CD4-positive, CD25-positive, alpha-beta regulatory T cell (primary cell): ENCODE results near the gene TRAK2. TPM values are rescaled to one million over a fixed set of nuclear protein-coding genes. Genes with fewer than 3 reads are reported as not detected.
"Not testable (repeated sequence)": the region's sequence is repeated elsewhere in the genome, so short reads cannot be mapped to it uniquely, and the experiment has no call there.

Source experiments
- ATAC-seq, 2 donors: fragments of 150-1000 bp; cut with Tn5 transposase; one replicate each; pipeline ENCODE4 v1.10.0; 2021; ENCODE audit warnings: low read depth in 2 of 2, moderate number of reproducible peaks in 2 of 2, moderate library complexity in 1 of 2
- DNase-seq, 3 donors: peaks; one replicate each; pipeline versions ENCODE4 v3.0.0 to v3.0.0-alpha.2; 2012 to 2022; ENCODE audit warnings: mixed read lengths in 1 of 3
- H3K27ac ChIP-seq: one replicate; pipeline ENCODE4 v1.7.0; 2013; ENCODE audit warnings: mild to moderate bottlenecking, low read length; ENCODE audit not compliant: insufficient read depth, poor library complexity, severe bottlenecking
- H3K27me3 ChIP-seq: one replicate; pipeline ENCODE4 v1.7.0; 2013; ENCODE audit warnings: low read length; ENCODE audit not compliant: control insufficient read depth, insufficient read depth
- H3K36me3 ChIP-seq: one replicate; pipeline ENCODE4 v1.7.0; 2013; ENCODE audit warnings: mild to moderate bottlenecking, low read length, moderate library complexity; ENCODE audit not compliant: control insufficient read depth, insufficient read depth
- H3K4me1 ChIP-seq: 2 replicates; pipeline ENCODE4 v1.7.0; 2013; ENCODE audit warnings: mild to moderate bottlenecking, low read length; ENCODE audit not compliant: insufficient read depth, control insufficient read depth, poor library complexity, severe bottlenecking
- H3K4me3 ChIP-seq: one replicate; pipeline ENCODE4 v1.7.0; 2013; ENCODE audit warnings: low read depth, mild to moderate bottlenecking, low read length, moderate library complexity
- H3K9me3 ChIP-seq, 2 experiments: 1 replicate in 1 of 2; 2 replicates in 1 of 2; pipeline ENCODE4 v1.7.0; 2013; ENCODE audit warnings: low read length in 2 of 2, mild to moderate bottlenecking in 1 of 2, moderate library complexity in 1 of 2; ENCODE audit not compliant: control insufficient read depth in 2 of 2
- H3K27ac Mint-ChIP-seq, 3 donors: one replicate each; pipeline ENCODE4 v1.8.0; 2020 to 2022; ENCODE audit warnings: mild to moderate bottlenecking in 3 of 3, mixed read lengths in 3 of 3, moderate library complexity in 2 of 3
- H3K27me3 Mint-ChIP-seq: one replicate; pipeline ENCODE4 v1.8.0; 2022; ENCODE audit warnings: mild to moderate bottlenecking, mixed read lengths
- H3K36me3 Mint-ChIP-seq: one replicate; pipeline ENCODE4 v1.8.0; 2020; ENCODE audit warnings: mixed read lengths
- H3K4me1 Mint-ChIP-seq, 4 donors: one replicate each; pipeline ENCODE4 v1.8.0; 2020 to 2022; ENCODE audit warnings: mixed read lengths in 4 of 4, mild to moderate bottlenecking in 1 of 4
- H3K4me3 Mint-ChIP-seq, 4 donors: one replicate each; pipeline ENCODE4 v1.8.0; 2020 to 2022; ENCODE audit warnings: mild to moderate bottlenecking in 4 of 4, mixed read lengths in 4 of 4, moderate library complexity in 3 of 4
- H3K9me3 Mint-ChIP-seq, 7 donors: one replicate each; pipeline ENCODE4 v1.8.0; 2020 to 2022; ENCODE audit warnings: mixed read lengths in 7 of 7, mild to moderate bottlenecking in 3 of 7, moderate library complexity in 2 of 7
- polyA plus RNA-seq, 4 donors: library from polyadenylated mRNA; unstranded; fragments of 300-500 nt; fragmentation: Illumina TruSeq; gene quantifications; one replicate each; pipeline ENCODE4 v1.2.3, GENCODE V29; 2021
- total RNA-seq: library from RNA; stranded (reverse); gene quantifications from one replicate; pipeline ENCODE4 v1.2.3, GENCODE V29; 2022

TRAK2 gene
- total and polyA plus RNA-seq, 5 donors from 2014 or later: 53.0 to 66.5 (median 58.9) TPM

GRCh38 chr2:201369318-201369717 lies 81.9 kb downstream of the TRAK2 start:
- H3K4me3 ChIP-seq, H3K27ac ChIP-seq, H3K4me3 Mint-ChIP-seq, H3K36me3 ChIP-seq, H3K27me3 Mint-ChIP-seq, H3K27me3 ChIP-seq, DNase-seq, H3K4me1 ChIP-seq, ATAC-seq: not testable (repeated sequence)
- peaks cover 74% of the 10 kb centered on the region for H3K36me3 Mint-ChIP-seq
- H3K27ac Mint-ChIP-seq: peak overlapping the region in 1 of 3 donors; percentile 26
- peaks cover 6 to 16% (median 12%) of the 10 kb centered on the region in 4 donors for H3K4me1 Mint-ChIP-seq
- peaks cover 0 to 22% (median 5%) of the 10 kb centered on the region in 7 donors for H3K9me3 Mint-ChIP-seq
- H3K9me3 ChIP-seq: peaks cover 7 to 11% of the 10 kb centered on the region in 2 experiments

DNA sequence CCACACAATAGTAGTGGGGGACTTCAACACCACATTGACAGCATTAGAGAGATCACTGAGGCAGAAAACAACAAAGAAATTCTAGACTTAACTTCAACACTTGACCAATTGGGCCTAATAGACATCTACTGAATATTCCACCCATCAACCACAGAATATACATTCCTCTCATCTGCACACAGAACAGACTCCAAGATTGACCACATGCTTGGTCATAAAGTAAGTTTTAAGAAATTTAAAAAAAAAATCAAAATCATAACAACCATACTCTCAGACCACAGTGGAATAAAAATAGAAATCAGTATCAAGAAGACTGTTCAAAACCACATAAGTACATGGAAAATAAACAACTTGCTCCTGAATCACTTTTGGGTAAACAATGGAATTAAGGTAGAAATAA lies 85.1 kb downstream of the TRAK2 start:
- DNase-seq (no peak), ATAC-seq (no peak)
- H3K4me3 ChIP-seq: no peak overlapping the region
- no peak overlapping the region for H3K27ac ChIP-seq
- Mint-ChIP-seq H3K4me1 (peaks cover 27 to 34% (median 31%) of the 10 kb centered on the region in 4 donors), H3K27ac (no peak overlapping the region), H3K36me3 (peaks cover 60% of the 10 kb centered on the region), H3K27me3 (no peaks in the 10 kb centered on the region), H3K9me3 (peaks cover 0 to 22% (median 5%) of the 10 kb centered on the region in 7 donors), H3K4me3 (no peak overlapping the region)
- H3K27me3 ChIP-seq: no peaks in the 10 kb centered on the region
- H3K4me1 ChIP-seq: peaks cover 28% of the 10 kb centered on the region
- peaks cover 7 to 11% of the 10 kb centered on the region in 2 experiments for H3K9me3 ChIP-seq
- peaks cover 7% of the 10 kb centered on the region for H3K36me3 ChIP-seq

GRCh38 chr2:201363857-201364560 lies 87.2 kb downstream of the TRAK2 start:
- ATAC-seq (peak; percentile 81), DNase-seq (peak in 2 of 3 donors; percentile 62 to 68)
- Histone ChIP-seq H3K27me3 (no peaks in the 10 kb centered on the region), H3K36me3 (peaks cover 3% of the 10 kb centered on the region), H3K4me1 (peaks cover 34% of the 10 kb centered on the region), H3K4me3 (no peak overlapping the region), H3K9me3 (peaks cover 7 to 11% of the 10 kb centered on the region in 2 experiments), H3K27ac (no peak overlapping the region)
- Mint-ChIP-seq H3K36me3 (peaks cover 60% of the 10 kb centered on the region), H3K4me3 (peak overlapping the region; percentile 18 to 71 (median 49)), H3K27ac (peak overlapping the region; percentile 49 to 91 (median 83)), H3K27me3 (no peaks in the 10 kb centered on the region), H3K4me1 (peaks cover 30 to 46% (median 40%) of the 10 kb centered on the region in 4 donors), H3K9me3 (peaks cover 0 to 22% (median 5%) of the 10 kb centered on the region in 7 donors)

DNA sequence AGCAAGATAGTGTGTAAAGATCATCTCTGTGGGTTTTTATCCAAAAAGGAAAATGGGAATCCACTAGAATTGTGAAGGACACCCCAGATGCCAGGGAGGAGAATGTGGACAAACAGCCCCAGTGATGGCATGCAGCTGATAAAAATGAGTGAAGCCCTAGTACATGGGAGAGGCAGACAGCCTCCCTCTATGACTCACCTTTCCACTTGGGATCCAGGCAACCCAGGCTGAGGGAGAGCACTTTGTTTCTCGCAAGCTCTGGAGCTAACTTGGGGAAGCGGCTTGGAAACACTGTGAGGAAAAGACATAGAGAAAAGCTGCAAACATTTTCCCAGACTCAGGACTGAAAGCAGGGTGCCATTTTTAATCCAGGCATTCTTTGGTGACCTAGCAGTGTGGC lies 88.9 kb downstream of the TRAK2 start:
- Histone ChIP-seq H3K9me3 (peaks cover 2 to 4% of the 10 kb centered on the region in 2 experiments), H3K27me3 (no peaks in the 10 kb centered on the region), H3K27ac (peak overlapping the region; percentile 47), H3K4me3 (peak overlapping the region; percentile 72), H3K4me1 (peaks cover 34% of the 10 kb centered on the region), H3K36me3 (peaks cover 5% of the 10 kb centered on the region)
- Mint-ChIP-seq H3K27ac (peak overlapping the region; percentile 72 to 91 (median 82)), H3K4me3 (peak overlapping the region in 2 of 4 donors; percentile 46 to 48), H3K27me3 (no peaks in the 10 kb centered on the region), H3K9me3 (peaks cover 0 to 13% (median 2%) of the 10 kb centered on the region in 7 donors), H3K36me3 (peaks cover 53% of the 10 kb centered on the region), H3K4me1 (peaks cover 30 to 44% (median 40%) of the 10 kb centered on the region in 4 donors)
- no peak for ATAC-seq
- DNase-seq: no peak

GRCh38 chr2:201361078-201361733 lies 90.1 kb downstream of the TRAK2 start:
- peaks cover 34% of the 10 kb centered on the region for H3K4me1 ChIP-seq
- DNase-seq (no peak), ATAC-seq (no peak)
- Mint-ChIP-seq H3K4me3 (peak overlapping the region in 2 of 4 donors; percentile 8 to 41), H3K36me3 (peaks cover 42% of the 10 kb centered on the region), H3K4me1 (peaks cover 30 to 44% (median 36%) of the 10 kb centered on the region in 4 donors), H3K27ac (peak overlapping the region; percentile 65 to 82 (median 66)), H3K27me3 (no peaks in the 10 kb centered on the region), H3K9me3 (peaks cover 0 to 4% (median 0%) of the 10 kb centered on the region in 7 donors)
- H3K4me3 ChIP-seq: peak overlapping the region; percentile 72
- H3K9me3 ChIP-seq: no peaks in the 10 kb centered on the region
- peaks cover 5% of the 10 kb centered on the region for H3K36me3 ChIP-seq
- peak overlapping the region; percentile 47 for H3K27ac ChIP-seq
- no peaks in the 10 kb centered on the region for H3K27me3 ChIP-seq

GRCh38 chr2:201360256-201360655 lies 91.0 kb downstream of the TRAK2 start:
- H3K27ac Mint-ChIP-seq: peak overlapping the region in 1 of 3 donors; percentile 17

DNA sequence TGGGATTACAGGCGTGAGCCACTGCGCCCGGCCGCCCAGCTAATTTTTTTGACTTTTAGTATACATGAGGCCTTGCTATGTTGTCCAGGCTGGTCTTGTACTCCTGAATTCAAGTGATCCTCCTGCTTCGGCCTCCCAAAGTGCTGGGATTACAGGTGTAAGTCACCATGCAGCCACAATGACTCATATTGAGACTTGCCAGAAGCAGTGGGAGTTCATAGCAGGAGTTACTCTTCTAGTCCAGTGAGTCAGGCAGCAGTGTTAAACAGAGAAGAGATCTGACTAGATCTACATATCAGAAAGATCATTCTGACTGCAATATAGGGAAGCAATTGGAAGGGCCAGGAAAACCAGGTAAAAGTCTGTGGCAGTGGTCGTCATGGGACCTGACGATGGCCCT lies 92.6 kb downstream of the TRAK2 start:
- DNase-seq (peak in 1 of 3 donors; percentile 31), ATAC-seq (peak in 1 of 2 donors; percentile 51)
- no peaks in the 10 kb centered on the region for H3K27me3 ChIP-seq
- H3K36me3 ChIP-seq: peaks cover 5% of the 10 kb centered on the region
- peaks cover 25 to 37% (median 28%) of the 10 kb centered on the region in 4 donors for H3K4me1 Mint-ChIP-seq
- H3K9me3 ChIP-seq: no peaks in the 10 kb centered on the region
- no peak overlapping the region for H3K27ac ChIP-seq
- H3K27ac Mint-ChIP-seq: peak overlapping the region in 2 of 3 donors; percentile 53 to 58
- no peak overlapping the region for H3K4me3 Mint-ChIP-seq
- H3K4me1 ChIP-seq: peaks cover 32% of the 10 kb centered on the region
- no peak overlapping the region for H3K4me3 ChIP-seq
- peaks cover 32% of the 10 kb centered on the region for H3K36me3 Mint-ChIP-seq
- H3K9me3 Mint-ChIP-seq: no peaks in the 10 kb centered on the region
- no peaks in the 10 kb centered on the region for H3K27me3 Mint-ChIP-seq

More at GRCh38 chr2:201360256-201360655, 91.0 kb downstream of the TRAK2 start:
- Histone ChIP-seq H3K4me1 (peaks cover 34% of the 10 kb centered on the region), H3K36me3 (peaks cover 5% of the 10 kb centered on the region), H3K27me3 (no peaks in the 10 kb centered on the region), H3K4me3 (no peak overlapping the region), H3K27ac (no peak overlapping the region), H3K9me3 (no peaks in the 10 kb centered on the region)
- Mint-ChIP-seq H3K4me3 (peak overlapping the region in 1 of 4 donors; percentile 41), H3K4me1 (peaks cover 30 to 44% (median 32%) of the 10 kb centered on the region in 4 donors), H3K36me3 (peaks cover 36% of the 10 kb centered on the region), H3K9me3 (peaks cover 0 to under 1% (median 0%) of the 10 kb centered on the region in 7 donors), H3K27me3 (no peaks in the 10 kb centered on the region)
- ATAC-seq (no peak), DNase-seq (no peak)
